CD4-positive, alpha-beta T cell treated with Interferon alpha-2 for 1 hour (primary cell): ENCODE results near the gene S1PR5.

Source experiments
- DNase-seq, 2 donors: peaks; one replicate each; pipeline ENCODE4 v3.0.0-alpha.2; 2020 to 2022

S1PR5 gene

DNA sequence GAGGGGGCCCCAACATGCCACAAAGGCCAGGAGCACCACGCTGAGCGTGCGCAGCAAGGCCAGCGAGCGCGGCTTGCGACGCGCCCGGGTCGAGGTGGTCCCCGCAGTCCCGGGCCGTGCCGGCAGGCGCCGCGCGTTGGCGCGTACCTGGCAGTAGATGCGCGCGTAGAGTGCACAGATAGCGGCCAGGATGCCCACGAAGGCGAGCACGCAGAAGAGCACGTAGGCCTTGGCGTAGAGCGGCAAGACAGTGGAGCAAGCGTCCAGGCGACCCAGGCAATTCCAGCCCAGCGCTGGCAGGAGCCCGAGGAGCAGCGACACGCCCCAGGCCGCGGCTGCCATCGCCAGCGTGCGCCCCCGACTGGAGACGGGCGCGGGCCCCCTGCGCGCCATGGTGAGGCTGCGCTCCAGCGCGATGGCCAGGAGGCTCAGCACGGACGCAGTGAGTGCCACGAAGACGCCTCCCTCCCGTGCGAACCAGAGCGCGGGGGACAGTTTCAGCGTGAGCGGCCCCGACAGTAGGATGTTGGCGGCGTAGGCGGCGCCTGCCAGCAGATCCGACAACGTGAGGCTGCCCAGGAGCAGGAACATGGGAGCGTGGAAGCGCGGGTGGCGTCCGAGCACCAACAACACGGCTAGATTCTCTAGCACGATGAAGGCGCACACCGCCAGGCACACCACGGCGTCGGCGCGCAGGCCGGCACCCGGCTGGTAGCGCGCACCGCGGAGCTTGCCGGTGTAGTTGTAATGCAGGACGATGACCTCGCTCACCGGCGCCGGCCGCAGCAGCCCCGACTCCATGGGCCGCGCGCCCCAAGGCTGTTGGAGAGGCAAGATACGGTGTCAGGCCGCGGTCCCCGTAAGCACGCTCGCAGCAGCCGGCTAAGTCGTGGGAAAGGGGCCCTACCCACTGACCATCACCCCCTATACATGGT is 2.8 kb downstream of the S1PR5 start:
- DNase-seq = peak; percentile 28 to 52

DNA sequence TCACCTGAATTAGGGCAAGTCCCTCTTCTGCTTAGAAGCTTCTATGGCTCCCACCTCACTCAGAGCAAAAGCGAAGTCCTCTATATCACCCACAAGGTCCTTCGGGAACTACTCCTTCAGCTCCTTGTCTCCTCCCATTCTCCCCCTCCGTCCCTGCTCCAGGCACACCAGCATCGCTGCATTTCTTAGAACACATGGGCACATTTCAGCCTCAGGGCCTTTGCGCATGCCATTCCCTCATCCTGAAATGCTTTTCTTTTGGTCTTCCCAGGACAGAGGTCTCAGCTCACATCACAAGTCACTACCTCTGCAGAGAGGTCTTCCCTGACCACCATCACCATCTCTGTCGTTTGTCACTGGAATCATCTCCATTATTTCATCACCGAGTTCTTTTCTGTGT is 4.0 kb downstream of the S1PR5 start:
- no peak for DNase-seq

DNA sequence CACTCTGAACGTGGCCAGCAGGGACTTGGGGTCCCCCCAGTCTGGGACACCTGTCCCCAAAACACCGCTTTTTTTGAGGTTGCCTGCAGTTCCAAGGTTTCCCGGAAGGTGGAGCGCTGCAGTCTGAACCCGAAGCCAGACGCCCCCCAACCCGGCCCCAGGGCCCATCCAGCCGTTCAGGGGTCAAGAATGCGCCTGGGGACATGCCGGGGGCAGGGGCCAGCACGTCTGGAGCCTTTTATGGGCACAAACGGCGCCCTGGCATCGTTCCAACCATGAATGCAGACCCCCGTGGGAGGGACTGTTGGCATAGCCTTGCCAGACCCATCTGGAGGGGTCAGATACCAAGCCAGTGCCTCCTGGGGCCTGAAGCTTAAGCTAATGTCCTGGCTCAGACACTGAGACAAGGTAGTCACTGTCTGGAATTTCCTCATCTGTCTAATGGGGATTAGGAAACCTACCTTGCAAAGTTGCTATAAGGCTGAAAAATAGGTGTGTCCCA is 6.9 kb downstream of the S1PR5 start:
- peak; percentile 28 to 71 for DNase-seq

DNA sequence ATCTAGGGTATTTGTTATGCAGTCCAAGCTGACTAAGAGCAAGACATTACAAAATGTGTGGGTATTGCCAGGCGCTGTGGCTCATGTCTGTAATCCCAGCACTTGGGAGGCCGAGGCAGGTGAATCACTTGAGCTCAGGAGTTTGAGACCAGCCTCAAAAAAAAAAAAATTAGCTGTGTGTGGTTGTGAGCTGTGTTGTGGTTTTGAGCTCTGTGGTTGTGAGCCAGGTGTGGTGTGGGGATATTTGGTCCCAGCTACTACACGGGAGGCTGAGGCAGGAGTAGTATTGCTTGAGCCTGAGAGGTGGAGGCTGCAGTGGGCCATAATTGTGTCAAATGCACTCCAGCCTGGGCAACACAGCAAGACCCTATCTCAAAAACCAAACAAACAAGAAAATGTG is 8.5 kb downstream of the S1PR5 start:
- peak in 1 of 2 donors; percentile 30 for DNase-seq

DNA sequence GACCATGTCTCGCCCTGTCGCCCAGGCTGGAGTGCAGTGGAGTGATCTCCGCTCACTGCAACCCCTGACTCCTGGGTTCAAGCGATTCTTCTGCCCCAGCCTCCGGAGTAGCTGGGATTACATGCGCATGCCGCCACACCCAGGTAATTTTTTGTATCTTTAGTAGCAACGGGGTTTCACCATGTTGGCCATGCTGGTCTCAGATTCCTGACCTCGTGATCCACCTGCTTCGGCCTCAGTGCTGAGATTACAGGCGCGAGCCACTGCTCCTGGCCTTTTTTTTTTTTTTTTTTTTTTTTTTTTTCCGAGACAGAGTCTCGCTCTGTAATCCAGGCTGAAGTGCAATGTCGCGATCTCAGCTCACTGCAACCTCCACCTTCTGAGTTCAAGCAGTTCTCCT is 9.2 kb downstream of the S1PR5 start:
- DNase-seq = no peak

DNA sequence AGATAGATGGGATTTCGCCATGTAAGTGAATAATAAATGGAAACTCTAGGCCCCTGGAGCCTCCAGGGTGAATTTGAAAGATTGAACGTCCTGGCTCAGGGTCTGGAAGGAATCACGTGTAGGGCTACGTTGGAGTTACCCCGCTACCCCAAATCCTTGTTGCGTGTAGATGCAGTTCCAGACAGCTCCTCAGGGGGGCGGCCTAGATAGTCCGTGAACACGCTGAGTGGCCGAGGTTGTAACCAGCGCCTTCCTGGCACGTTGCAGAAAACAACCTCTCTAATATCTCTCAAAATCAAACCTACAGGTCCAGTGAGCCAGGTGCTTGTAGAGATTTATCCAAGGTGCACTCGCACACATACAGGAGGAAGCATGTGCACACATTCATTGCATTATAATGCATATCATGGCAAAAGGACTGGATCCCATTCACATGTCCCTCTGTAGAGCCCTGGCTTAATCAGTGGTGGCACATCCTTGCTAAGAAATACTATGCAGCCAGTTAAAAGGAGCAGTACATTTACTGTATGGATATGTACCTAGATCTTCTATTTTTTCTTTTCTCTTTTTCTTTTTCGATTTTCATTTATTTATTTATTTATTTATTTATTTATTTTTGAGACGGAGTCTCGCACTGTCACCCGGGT is 11.5 kb downstream of the S1PR5 start:
- peak; percentile 78 to 87 for DNase-seq

DNA sequence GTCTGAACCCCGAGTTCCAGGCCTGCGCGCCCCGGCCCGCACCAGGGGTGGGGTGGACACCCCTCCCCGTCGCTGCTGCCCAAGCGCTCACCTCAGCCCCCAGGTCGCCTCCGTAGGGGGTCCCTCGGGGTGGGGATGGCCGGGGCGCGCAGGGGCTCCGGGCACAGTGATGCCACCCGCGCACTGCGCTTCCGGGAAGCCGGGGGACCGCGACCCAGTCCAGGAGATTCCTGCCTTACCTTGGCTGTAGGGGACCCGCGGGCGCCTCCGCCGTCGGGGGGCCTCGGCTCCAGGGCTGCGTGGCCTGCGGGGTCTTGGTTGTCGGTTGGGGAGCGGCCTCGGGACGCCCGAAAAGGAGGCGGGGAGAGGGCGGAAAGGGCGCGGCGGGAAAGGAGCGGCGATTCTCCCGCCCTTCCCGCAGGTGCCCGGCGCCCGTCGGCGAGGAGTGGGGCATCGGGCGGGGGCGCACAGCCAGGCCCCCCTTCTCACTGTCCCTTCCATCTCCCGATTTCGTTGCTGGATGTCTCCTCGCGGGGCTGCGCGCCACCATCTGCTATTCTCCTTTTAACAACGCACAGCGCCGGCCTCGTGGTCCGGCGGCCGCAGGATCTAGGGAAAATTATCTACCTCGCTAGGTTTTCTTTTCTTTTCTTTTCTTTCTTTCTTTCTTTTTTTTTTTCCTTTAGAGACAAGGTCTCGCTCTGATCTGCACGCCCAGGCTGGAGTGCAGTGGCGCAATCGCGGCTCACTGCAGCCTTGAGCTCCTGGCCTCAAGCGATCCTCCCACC is 14.1 kb downstream of the S1PR5 start, which contains the start of gene KEAP1:
Gene KEAP1 (minus strand): TSS at position 355 of the 788 bp plus-strand sequence. CDS start 3,323 bp downstream, outside the sequence.
- DNase-seq = peak in 1 of 2 donors; percentile 36

DNA sequence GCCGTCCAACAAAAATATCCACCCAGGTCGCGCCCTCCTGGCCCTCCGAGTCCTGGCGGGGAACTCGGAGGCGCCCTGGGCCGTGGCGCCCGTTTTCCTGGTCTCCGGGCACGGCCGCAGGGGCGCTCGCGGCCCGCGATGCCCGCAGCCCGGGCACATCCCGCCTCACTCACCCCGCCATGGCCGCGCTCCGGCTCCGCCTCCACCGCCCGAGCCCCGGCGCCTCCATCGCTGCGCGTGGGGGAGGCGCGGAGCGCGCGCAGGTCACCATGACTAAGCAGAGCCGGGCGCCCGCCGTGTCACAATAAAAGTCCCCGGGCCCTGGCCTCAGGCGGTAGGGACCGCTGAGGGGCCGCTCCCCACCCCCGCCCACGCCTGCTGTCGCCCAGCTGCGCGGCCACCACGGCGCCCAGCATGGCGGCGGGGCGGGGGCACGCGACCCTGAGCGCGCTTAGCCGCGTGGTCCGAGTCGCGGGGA is 14.7 kb downstream of the S1PR5 start:
- DNase-seq = peak; percentile 86 to 92

DNA sequence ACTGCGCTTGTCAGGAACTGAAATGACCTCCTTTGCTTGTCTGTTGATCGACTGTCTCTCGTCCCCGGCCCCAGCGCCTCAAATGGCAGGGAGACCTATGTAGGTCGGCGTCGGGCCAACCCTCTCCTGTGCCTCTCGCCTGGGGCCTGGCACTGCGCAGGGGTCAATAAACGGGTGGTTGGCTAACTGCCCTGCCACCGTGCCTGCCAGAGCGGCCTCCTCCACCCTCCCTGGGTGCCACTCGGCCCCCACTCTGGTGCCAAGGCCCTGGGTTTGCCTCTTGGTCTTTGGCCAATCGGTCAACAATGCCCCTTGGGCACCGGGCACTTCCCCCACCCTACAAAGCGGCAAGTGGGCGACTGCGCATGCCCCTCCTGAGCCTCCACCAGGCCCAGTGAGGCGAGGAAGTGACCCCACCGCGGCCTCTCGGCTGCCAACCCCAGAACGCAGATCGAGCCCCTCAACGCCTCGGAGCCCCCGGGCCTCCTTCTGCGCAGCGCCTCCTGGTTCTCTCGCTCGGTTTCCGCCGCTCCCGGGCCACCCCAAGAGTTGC is 15.2 kb downstream of the S1PR5 start:
- peak; percentile 38 to 45 for DNase-seq

DNA sequence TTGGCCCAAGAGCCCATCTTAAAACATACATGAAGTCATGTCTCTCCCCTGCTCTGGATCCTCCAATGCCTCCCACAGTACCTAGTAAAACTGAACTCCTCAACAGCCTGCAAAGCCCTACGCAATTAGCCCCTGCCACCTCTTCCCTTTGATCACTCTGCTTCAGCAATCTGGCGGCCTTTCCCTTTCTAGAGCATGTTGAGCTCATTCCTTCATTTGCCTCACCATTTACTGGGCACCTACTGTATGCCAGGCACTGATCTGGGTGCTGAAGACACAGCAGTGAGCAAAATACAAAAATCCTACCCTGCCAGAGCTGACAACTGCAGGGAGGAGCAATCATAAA is 17.0 kb downstream of the S1PR5 start:
- DNase-seq = no peak

DNA sequence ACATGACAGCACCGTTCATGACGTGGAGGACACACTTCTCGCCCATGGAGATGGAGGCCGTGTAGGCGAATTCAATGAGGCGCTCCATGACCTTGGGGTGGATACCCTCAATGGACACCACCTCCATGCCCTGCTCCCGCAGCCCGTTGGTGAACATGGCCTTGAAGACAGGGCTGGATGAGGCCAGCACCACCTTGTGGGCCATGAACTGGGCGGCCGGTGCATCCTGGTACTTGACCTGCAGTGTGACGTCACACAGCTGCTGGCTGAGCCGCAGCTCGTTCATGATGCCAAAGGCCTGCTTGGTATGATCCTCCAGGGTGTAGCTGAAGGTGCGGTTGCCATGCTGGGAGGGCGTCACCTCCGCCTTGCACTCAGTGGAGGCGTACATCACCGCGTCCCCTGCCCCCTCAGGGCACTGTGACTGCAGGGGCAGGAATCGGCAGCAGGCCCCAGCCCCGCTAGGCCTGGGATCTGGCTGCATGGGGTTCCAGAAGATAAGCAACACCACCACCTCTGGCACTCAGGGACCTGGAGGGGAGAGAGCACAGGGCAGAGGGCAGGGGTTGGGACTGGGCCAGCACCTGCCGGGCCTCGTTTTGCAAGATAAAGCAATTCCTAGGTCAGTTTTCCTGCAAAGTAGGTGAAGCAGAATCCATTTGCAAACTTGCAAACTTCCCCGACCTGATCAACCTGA is 17.5 kb downstream of the S1PR5 start:
- DNase-seq = no peak

DNA sequence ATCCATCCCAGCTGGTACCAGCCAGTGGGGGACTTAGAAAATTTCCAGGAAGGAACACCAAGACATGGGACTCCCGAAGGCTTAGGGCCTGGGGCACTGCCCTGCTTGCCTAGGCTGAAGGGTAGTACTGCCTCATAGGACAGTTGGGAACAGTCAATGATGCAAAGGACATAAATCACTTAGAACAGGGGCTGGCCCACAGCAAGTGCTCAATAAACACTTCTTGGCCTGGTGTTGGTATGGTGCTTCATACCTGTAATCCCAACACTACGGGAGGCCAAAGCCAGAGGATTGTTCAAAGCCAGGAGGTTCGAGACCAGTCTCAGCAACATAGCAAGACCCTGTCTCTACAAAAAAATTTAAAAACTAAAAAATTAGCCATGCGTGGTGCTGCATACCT is 19.9 kb downstream of the S1PR5 start:
- DNase-seq = no peak

DNA sequence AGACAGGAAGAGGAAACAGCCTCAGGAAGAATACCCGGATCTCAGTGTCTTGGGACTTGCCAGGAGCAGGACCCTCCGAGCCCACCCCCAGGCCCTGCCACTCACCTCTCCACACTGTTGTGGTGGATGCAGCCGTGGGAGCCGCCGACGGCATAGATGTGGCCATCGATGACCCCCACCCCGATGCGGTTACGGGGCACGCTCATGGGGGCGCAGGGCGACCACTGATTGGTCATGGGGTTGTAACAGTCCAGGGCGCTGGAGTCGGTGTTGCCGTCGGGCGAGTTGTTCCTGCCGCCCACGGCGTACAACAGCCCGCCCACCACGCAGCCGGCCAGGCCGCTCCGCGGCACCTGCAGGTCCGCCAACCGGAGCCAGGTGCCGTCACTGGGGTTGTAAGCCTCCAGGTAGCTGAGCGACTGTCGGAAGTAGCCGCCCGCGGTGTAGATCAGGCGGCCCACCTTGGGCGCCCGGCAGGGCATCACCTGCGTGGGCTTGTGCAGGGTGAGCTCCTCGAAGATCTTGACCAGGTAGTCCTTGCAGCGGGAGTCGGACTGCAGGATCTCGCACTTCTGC is 25.7 kb downstream of the S1PR5 start:
- no peak for DNase-seq

DNA sequence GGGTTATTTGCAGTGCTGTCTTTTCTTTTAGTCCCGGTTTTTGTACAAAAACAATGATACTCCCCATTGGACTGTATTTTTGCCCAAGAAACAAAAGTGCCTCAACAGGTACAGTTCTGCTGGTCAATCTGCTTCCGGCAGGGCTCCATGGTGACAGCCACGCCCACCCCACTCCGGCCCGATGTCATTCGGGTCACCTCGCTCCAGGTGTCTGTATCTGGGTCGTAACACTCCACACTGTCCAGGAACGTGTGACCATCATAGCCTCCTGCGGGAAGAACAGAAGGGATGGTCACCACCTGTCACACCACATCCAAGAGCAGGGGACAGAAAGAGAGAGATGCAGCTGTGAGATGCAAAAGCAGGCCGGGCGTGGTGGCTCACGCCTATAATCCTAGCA is 30.7 kb downstream of the S1PR5 start:
- no peak for DNase-seq

DNA sequence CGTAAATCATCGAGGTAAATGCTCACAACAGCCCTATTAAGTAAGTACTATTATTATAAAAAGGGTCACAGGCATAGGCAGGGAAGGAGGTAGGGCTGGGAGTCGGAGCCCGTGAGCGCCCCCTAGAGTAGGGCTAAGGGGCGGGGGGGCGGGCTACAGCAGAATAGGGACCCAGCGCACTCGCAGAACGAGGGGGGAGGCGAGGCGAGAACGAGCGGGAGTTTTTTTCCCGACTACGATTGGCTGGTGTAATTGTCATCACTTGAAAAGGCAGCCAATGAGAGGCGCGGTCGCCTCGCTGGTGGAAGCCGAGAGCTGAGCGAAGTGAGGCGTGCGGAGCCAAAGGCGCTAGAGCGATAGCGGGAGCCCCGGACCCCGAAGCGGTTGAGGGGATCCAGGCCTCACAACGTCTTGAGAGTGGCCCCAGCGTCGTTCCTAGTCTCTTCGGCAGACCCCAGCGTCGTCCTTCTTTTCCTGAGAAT is 38.3 kb downstream of the S1PR5 start:
- DNase-seq = peak; percentile 92 to 95

DNA sequence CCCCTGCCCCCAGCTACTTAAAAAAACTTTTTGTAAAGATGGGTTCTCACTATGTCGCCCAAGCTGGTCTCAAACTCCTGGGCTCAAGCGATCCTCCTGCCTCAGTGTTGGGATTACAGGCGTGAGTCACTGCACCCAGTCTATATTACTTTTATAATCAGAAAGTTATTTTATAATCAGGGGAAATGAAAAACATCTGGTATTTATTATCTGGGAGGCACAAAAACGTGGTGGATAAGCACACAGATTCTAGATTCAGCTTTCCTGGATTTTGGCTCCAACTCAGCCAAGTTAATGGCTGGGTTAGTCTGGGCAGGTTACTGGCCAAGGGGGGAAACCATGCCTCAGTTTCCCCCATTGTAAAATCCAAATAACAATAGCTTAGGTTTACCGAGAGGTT is 38.8 kb downstream of the S1PR5 start:
- no peak for DNase-seq

DNA sequence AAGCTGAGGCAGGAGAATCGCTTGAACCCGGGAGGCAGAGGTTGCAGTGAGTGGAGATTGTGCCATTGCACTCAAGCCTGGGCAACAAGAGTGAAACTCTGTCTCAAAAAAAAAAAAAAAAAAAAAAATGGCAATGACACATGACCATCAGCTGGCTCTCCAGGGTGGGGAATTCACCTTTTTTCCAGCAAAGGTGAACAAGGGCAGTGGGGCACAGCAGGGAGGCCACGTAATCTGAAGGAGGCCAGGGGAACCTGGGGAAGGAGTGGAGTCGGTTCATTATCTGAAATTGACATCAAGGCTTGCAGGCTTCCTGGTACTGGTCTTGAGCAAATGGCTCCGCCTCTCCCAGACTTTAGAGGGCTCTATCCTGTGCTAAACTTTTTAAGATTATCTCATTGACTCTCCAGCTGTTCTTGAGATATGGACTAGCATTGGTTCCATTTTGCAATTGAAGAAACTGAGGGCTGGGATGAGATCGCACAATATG is 42.2 kb downstream of the S1PR5 start:
- no peak for DNase-seq

DNA sequence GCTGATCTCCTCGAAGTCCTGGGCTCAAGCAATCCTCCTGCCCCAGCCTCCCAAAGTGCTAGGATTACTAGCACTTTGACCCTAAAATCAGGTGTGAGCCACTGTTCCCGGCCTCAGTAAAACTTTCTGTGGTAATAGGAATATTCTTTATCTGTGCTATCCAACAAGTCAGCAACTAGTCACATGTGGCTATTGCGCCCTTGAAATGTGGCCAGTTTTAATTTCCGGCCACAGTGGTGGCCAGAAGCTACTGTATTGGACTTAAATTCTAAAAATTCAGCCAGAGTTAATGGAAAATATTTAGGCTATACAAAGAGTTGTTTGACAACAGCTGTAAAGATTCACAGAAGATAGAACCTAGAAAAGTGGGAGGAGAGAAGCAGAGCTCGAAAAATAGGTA is 44.1 kb downstream of the S1PR5 start:
- no peak for DNase-seq

DNA sequence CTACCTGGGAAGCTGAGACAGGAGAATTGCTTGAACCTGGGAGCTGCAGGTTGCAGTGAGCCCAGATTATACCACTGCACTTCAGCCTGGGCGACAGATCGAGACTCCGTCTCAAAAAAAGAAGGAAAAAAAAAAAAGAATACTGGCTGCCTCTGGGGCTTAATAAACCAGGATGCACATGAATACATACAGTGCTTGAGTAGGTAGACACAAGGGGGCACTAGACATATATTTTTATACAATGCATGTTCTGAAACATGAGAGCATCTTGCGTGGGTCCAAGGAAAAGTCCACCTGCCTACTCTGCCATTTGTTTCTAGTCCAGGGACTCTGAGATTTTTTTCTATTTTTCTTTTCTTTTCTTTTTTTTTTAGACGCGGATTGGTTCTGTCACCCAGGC is 45.3 kb downstream of the S1PR5 start:
- DNase-seq = peak in 1 of 2 donors; percentile 47

DNA sequence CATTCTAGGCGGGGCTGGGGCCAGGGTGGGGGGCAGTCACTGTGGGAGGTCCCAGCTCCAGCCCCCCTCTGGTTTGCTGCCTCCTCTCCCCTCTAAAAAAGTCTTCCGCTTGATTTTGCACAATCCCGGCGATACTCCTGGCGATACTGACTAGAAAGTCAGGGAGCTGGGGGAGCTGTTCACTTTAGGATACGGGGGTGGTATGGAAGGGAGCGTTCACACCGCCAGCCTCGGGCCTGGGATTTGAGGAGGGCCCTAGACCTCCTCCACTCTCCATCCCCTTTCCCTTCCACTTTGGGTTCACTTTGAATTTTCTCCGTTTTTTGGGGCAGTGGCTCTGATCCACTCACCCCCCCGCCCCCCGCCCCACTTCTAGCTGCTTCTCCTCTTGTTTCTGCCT is 49.1 kb downstream of the S1PR5 start:
- no peak for DNase-seq

DNA sequence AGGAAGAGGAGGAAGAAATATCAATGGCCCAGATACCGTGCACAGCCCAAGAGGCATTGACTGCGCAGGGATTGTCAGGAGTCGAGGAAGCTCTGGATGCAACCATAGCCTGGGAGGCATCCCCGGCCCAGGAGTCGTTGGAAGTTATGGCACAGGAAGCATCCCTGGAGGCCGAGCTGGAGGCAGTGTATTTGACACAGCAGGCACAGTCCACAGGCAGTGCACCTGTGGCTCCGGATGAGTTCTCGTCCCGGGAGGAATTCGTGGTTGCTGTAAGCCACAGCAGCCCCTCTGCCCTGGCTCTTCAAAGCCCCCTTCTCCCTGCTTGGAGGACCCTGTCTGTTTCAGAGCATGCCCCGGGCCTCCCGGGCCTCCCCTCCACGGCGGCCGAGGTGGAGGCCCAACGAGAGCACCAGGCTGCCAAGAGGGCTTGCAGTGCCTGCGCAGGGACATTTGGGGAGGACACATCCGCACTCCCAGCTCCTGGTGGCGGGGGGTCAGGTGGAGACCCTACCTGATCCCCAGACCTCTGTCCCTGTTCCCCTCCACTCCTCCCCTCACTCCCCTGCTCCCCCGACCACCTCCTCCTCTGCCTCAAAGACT is 50.0 kb downstream of the S1PR5 start:
- DNase-seq = no peak
